Endodermal cell (in vitro differentiated cells): ENCODE results near the gene STAT3. TPM values are rescaled to one million over a fixed set of nuclear protein-coding genes. Genes with fewer than 3 reads are reported as not detected.

Experiments
- DNase-seq: peaks from one replicate; pipeline ENCODE4 v3.0.0-alpha.2; 2017
- H3K27ac ChIP-seq: 2 replicates; pipeline ENCODE4 v1.5.1; 2013; ENCODE audit warnings: mild to moderate bottlenecking, low read depth, low read length, moderate library complexity
- H3K27me3 ChIP-seq: 2 replicates; pipeline ENCODE4 v1.6.1; 2013; ENCODE audit warnings: mild to moderate bottlenecking, low read length, moderate library complexity; ENCODE audit not compliant: insufficient read depth, control insufficient read depth, poor library complexity, severe bottlenecking
- H3K36me3 ChIP-seq: 2 replicates; pipeline ENCODE4 v1.7.0; 2013; ENCODE audit warnings: mild to moderate bottlenecking, low read length, moderate library complexity; ENCODE audit not compliant: control insufficient read depth, insufficient read depth
- H3K4me1 ChIP-seq: one replicate; pipeline ENCODE4 v1.7.0; 2013; ENCODE audit warnings: low read length; ENCODE audit not compliant: control insufficient read depth, insufficient read depth
- H3K4me3 ChIP-seq: 2 replicates; pipeline ENCODE4 v1.5.1; 2013; ENCODE audit warnings: mild to moderate bottlenecking, low read length, moderate library complexity
- H3K9ac ChIP-seq: 2 replicates; pipeline ENCODE4 v1.6.1; 2013; ENCODE audit warnings: mild to moderate bottlenecking, low read length, moderate library complexity; ENCODE audit not compliant: poor library complexity, severe bottlenecking; ENCODE audit errors: extremely low read depth
- H3K9me3 ChIP-seq: 2 replicates; pipeline ENCODE4 v1.6.1; 2013; ENCODE audit warnings: mild to moderate bottlenecking, low read length, moderate library complexity; ENCODE audit not compliant: control insufficient read depth
- H3K27ac Mint-ChIP-seq: 2 replicates; pipeline ENCODE4 v1.8.0; 2020; ENCODE audit warnings: mixed read lengths
- H3K27me3 Mint-ChIP-seq: 2 replicates; pipeline ENCODE4 v1.8.0; 2021; ENCODE audit warnings: mild to moderate bottlenecking, mixed read lengths; ENCODE audit not compliant: insufficient read depth
- H3K36me3 Mint-ChIP-seq: 2 replicates; pipeline ENCODE4 v1.8.0; 2020; ENCODE audit warnings: low read depth, mixed read lengths
- H3K4me1 Mint-ChIP-seq: 2 replicates; pipeline ENCODE4 v1.8.0; 2020; ENCODE audit warnings: mixed read lengths
- H3K4me3 Mint-ChIP-seq: 2 replicates; pipeline ENCODE4 v1.8.0; 2020; ENCODE audit warnings: mild to moderate bottlenecking, moderate library complexity, mixed read lengths
- H3K9me3 Mint-ChIP-seq: 2 replicates; pipeline ENCODE4 v1.8.0; 2020; ENCODE audit warnings: mild to moderate bottlenecking, mixed read lengths
- CTCF ChIP-seq: fragments of 200-600 bp; sonication (generic); conservative IDR thresholded peaks from 2 replicates; pipeline ENCODE4 v1.5.0; 2021; ENCODE audit warnings: antibody characterized with exemption, mild to moderate bottlenecking
- WGBS, 2 experiments: methylation state at CpG; one replicate each; pipeline versions ENCODE4 v1.1.5 to v1.1.7; 2013; ENCODE audit warnings: missing lambda C conversion rate in 2 of 2, mixed read lengths in 1 of 2; ENCODE audit not compliant: insufficient coverage in 1 of 2, insufficient read length in 1 of 2; 5-methylcytosine and 5-hydroxymethylcytosine counted together
- total RNA-seq, 2 donors: library from RNA; stranded (reverse); fragmentation: NEBNext Ultra II Directional in 1 of 2; extraction: Animal tissue kit (Norgen Biotek cat#: 25700) in 1 of 2; gene quantifications; 2 replicates in 1 of 2; 3 replicates in 1 of 2; pipeline ENCODE4 v1.2.1, GENCODE V29; 2021

Gene STAT3
- total RNA-seq, 2 donors from 2014 or later, result 27.5 to 32.4 TPM

- Histone ChIP-seq H3K36me3 (no peaks in the 10 kb centered on the region), H3K4me3 (no peak overlapping the region), H3K27ac (no peak overlapping the region), H3K4me1 (no peaks in the 10 kb centered on the region), H3K27me3 (peaks cover 65% of the 10 kb centered on the region), H3K9ac (no peak overlapping the region), H3K9me3 (no peaks in the 10 kb centered on the region)
- no peak overlapping the region for H3K4me3 Mint-ChIP-seq
- peak overlapping the region; percentile 58 for H3K27ac Mint-ChIP-seq
- 61 to 78% methylated on average over 5 to 6 of the region's 6 CpGs for WGBS, 2 experiments
- peaks cover 29% of the 10 kb centered on the region for H3K4me1 Mint-ChIP-seq
- TF ChIP-seq CTCF, result no peak
- H3K27me3 Mint-ChIP-seq, result peaks cover 51% of the 10 kb centered on the region
- no peak for DNase-seq
- no peaks in the 10 kb centered on the region for H3K36me3 Mint-ChIP-seq
- H3K9me3 Mint-ChIP-seq, result no peaks in the 10 kb centered on the region
Observed at GRCh38 chr17:42378959-42379594, 9.2 kb downstream of the STAT3 start.

- Histone ChIP-seq H3K9ac (no peak overlapping the region), H3K9me3 (no peaks in the 10 kb centered on the region), H3K36me3 (no peaks in the 10 kb centered on the region), H3K27me3 (peaks cover 60% of the 10 kb centered on the region), H3K27ac (no peak overlapping the region), H3K4me1 (no peaks in the 10 kb centered on the region), H3K4me3 (no peak overlapping the region)
- WGBS, 2 experiments, result 95 to 96% methylated on average over 9 of the region's 10 CpGs
- Mint-ChIP-seq H3K27ac (no peak overlapping the region), H3K9me3 (no peaks in the 10 kb centered on the region), H3K27me3 (peaks cover 49% of the 10 kb centered on the region), H3K4me3 (no peak overlapping the region), H3K4me1 (peaks cover 29% of the 10 kb centered on the region), H3K36me3 (no peaks in the 10 kb centered on the region)
- no peak for DNase-seq
- TF ChIP-seq CTCF, result no peak
Observed at GRCh38 chr17:42378359-42378958, 9.8 kb downstream of the STAT3 start.

- H3K27ac ChIP-seq, result no peak overlapping the region
- H3K9me3 Mint-ChIP-seq, result peaks cover 16% of the 10 kb centered on the region
- peaks cover 31% of the 10 kb centered on the region for H3K27me3 Mint-ChIP-seq
- H3K4me1 ChIP-seq, result no peaks in the 10 kb centered on the region
- peaks cover 26% of the 10 kb centered on the region for H3K27me3 ChIP-seq
- DNase-seq, result no peak
- 100% methylated on average over 1 of the region's 1 CpG; no CpG with 5 or more reads in 1 of the 2 experiments for WGBS, 2 experiments
- H3K9me3 ChIP-seq, result peaks cover 10% of the 10 kb centered on the region
- no peak overlapping the region for H3K27ac Mint-ChIP-seq
- peaks cover 6% of the 10 kb centered on the region for H3K36me3 Mint-ChIP-seq
- H3K4me1 Mint-ChIP-seq, result peaks cover 13% of the 10 kb centered on the region
- no peak overlapping the region for H3K9ac ChIP-seq
- H3K4me3 ChIP-seq, result no peak overlapping the region
- TF ChIP-seq CTCF, result no peak
- H3K4me3 Mint-ChIP-seq, result no peak overlapping the region
- H3K36me3 ChIP-seq, result no peaks in the 10 kb centered on the region
Observed at GRCh38 chr17:42373896-42374295, 14.3 kb downstream of the STAT3 start.
